ENCODE data around the gene KNDC1.

GRCh38 chr10:133179651-133180050 lies 19.6 kb downstream of the KNDC1 start:
- TF ChIP-seq CTCF (IDR thresholded peaks at IDR 0.05), result no peak
- no peak for TF ChIP-seq POLR2A (IDR thresholded peaks at IDR 0.05)
- no peak for TF ChIP-seq EP300 (IDR thresholded peaks at IDR 0.05)
